H9 (cell line): ENCODE measurements around the gene CEP250. TPM values are rescaled to one million over a fixed set of nuclear protein-coding genes. Genes with fewer than 3 reads are reported as not detected.

Experiments used
- DNase-seq: peaks from one replicate; pipeline ENCODE4 v3.0.0-alpha.2; 2017
- H2AFZ ChIP-seq: one replicate; pipeline ENCODE4 v1.6.1; 2013; ENCODE audit warnings: mild to moderate bottlenecking, low read length, control low read depth, moderate library complexity
- H2AK5ac ChIP-seq: 2 replicates; pipeline ENCODE4 v1.6.1; 2013; ENCODE audit warnings: low read length, control low read depth, mixed read lengths; ENCODE audit not compliant: insufficient read length
- H2BK120ac ChIP-seq: one replicate; pipeline ENCODE4 v1.6.1; 2013; ENCODE audit warnings: low read depth, mild to moderate bottlenecking, low read length, control low read depth, inconsistent platforms; ENCODE audit not compliant: poor library complexity, severe bottlenecking
- H2BK12ac ChIP-seq: 2 replicates; pipeline ENCODE4 v1.6.1; 2013; ENCODE audit warnings: low read length, control low read depth, mixed read lengths, low read depth; ENCODE audit not compliant: insufficient read length
- H2BK15ac ChIP-seq: 2 replicates; pipeline ENCODE4 v1.6.1; 2013; ENCODE audit warnings: low read depth, low read length, control low read depth
- H2BK20ac ChIP-seq: one replicate; pipeline ENCODE4 v1.6.1; 2013; ENCODE audit warnings: low read depth, mild to moderate bottlenecking, low read length, control low read depth, inconsistent platforms; ENCODE audit not compliant: poor library complexity, severe bottlenecking
- H2BK5ac ChIP-seq: 2 replicates; pipeline ENCODE4 v1.6.1; 2013; ENCODE audit warnings: low read length, control low read depth, mixed read lengths; ENCODE audit not compliant: insufficient read length
- H3K14ac ChIP-seq: 2 replicates; pipeline ENCODE4 v1.6.1; 2013; ENCODE audit warnings: low read length, control low read depth; ENCODE audit not compliant: insufficient read depth
- H3K18ac ChIP-seq: 2 replicates; pipeline ENCODE4 v1.6.1; 2013; ENCODE audit warnings: low read depth, mild to moderate bottlenecking, mixed read lengths, low read length, control low read depth; ENCODE audit not compliant: insufficient read length
- H3K23ac ChIP-seq: 2 replicates; pipeline ENCODE4 v1.6.1; 2013; ENCODE audit warnings: low read length, control low read depth, mixed read lengths, low read depth; ENCODE audit not compliant: insufficient read length
- H3K23me2 ChIP-seq: 2 replicates; pipeline ENCODE4 v1.6.1; 2013; ENCODE audit warnings: low read depth, mild to moderate bottlenecking, mixed read lengths, low read length, control low read depth; ENCODE audit not compliant: insufficient read length, poor library complexity, severe bottlenecking
- H3K27ac ChIP-seq: 2 replicates; pipeline ENCODE4 v1.5.1; 2013; ENCODE audit warnings: low read length, control low read depth, mixed read lengths, low read depth; ENCODE audit not compliant: insufficient read length
- H3K27me3 ChIP-seq: 2 replicates; pipeline ENCODE4 v1.6.1; 2013; ENCODE audit warnings: low read length, control low read depth, inconsistent platforms; ENCODE audit not compliant: insufficient read depth
- H3K4ac ChIP-seq: 2 replicates; pipeline ENCODE4 v1.6.1; 2013; ENCODE audit warnings: low read depth, mild to moderate bottlenecking, control low read depth, inconsistent platforms, low read length, moderate library complexity
- H3K4me1 ChIP-seq: 2 replicates; pipeline ENCODE4 v1.6.1; 2013; ENCODE audit warnings: low read length, control low read depth, inconsistent platforms; ENCODE audit not compliant: insufficient read depth
- H3K4me2 ChIP-seq: 2 replicates; pipeline ENCODE4 v1.6.1; 2013; ENCODE audit warnings: low read length, control low read depth, mixed read lengths; ENCODE audit not compliant: insufficient read length, insufficient read depth
- H3K56ac ChIP-seq: 2 replicates; pipeline ENCODE4 v1.6.1; 2013; ENCODE audit warnings: low read depth, mild to moderate bottlenecking, mixed read lengths, low read length, control low read depth; ENCODE audit not compliant: insufficient read length
- H3K79me1 ChIP-seq: 2 replicates; pipeline ENCODE4 v1.6.1; 2013; ENCODE audit warnings: low read depth, mild to moderate bottlenecking, moderate library complexity, low read length, control low read depth, inconsistent platforms; ENCODE audit not compliant: insufficient read depth, poor library complexity, severe bottlenecking
- H3K79me2 ChIP-seq: 2 replicates; pipeline ENCODE4 v1.6.1; 2013; ENCODE audit warnings: low read length, control low read depth, inconsistent platforms; ENCODE audit not compliant: insufficient read depth
- H3K9ac ChIP-seq: 2 replicates; pipeline ENCODE4 v1.6.1; 2013; ENCODE audit warnings: low read length, control low read depth, mixed read lengths; ENCODE audit not compliant: insufficient read length; ENCODE audit errors: extremely low read depth
- H3K9me3 ChIP-seq: one replicate; pipeline ENCODE4 v1.6.1; 2013; ENCODE audit warnings: low read depth, low read length, inconsistent platforms; ENCODE audit not compliant: control insufficient read depth
- H3T11ph ChIP-seq: one replicate; pipeline ENCODE4 v1.6.1; 2013; ENCODE audit warnings: mild to moderate bottlenecking, low read length, control low read depth, inconsistent platforms
- H4K20me1 ChIP-seq: one replicate; pipeline ENCODE4 v1.6.1; 2013; ENCODE audit not compliant: control insufficient read depth, insufficient read length, insufficient read depth
- H4K5ac ChIP-seq: 2 replicates; pipeline ENCODE4 v1.6.1; 2013; ENCODE audit warnings: low read depth, mild to moderate bottlenecking, mixed read lengths, low read length, control low read depth; ENCODE audit not compliant: insufficient read length
- H4K8ac ChIP-seq: replicated peaks from 2 replicates; pipeline ENCODE4 v1.6.1; 2013; ENCODE audit warnings: low read length, control low read depth, mixed read lengths, low read depth; ENCODE audit not compliant: insufficient read length
- H4K91ac ChIP-seq: 2 replicates; pipeline ENCODE4 v1.6.1; 2013; ENCODE audit warnings: low read depth, mild to moderate bottlenecking, moderate library complexity, mixed read lengths, low read length, control low read depth; ENCODE audit not compliant: insufficient read length
- H3K27ac Mint-ChIP-seq, 3 experiments: 2 replicates in 2 of 3; 3 replicates in 1 of 3; pipeline ENCODE4 v1.8.0; 2020 to 2021; ENCODE audit warnings: mixed read lengths in 3 of 3, mild to moderate bottlenecking in 1 of 3, moderate library complexity in 1 of 3
- H3K27me3 Mint-ChIP-seq: 2 replicates; pipeline ENCODE4 v1.8.0; 2021; ENCODE audit warnings: low read depth, mild to moderate bottlenecking, moderate library complexity, mixed read lengths
- H3K36me3 Mint-ChIP-seq, 3 experiments: 2 replicates in 2 of 3; 3 replicates in 1 of 3; pipeline ENCODE4 v1.8.0; 2020 to 2021; ENCODE audit warnings: low read depth in 3 of 3, mixed read lengths in 3 of 3; ENCODE audit not compliant: insufficient read depth in 1 of 3
- H3K4me1 Mint-ChIP-seq, 2 experiments: 2 replicates each; pipeline ENCODE4 v1.8.0; 2020; ENCODE audit warnings: mixed read lengths in 2 of 2
- H3K4me3 Mint-ChIP-seq, 2 experiments: 2 replicates in 1 of 2; 3 replicates in 1 of 2; pipeline ENCODE4 v1.8.0; 2020 to 2021; ENCODE audit warnings: mild to moderate bottlenecking in 2 of 2, mixed read lengths in 2 of 2, moderate library complexity in 1 of 2
- H3K9me3 Mint-ChIP-seq, 2 experiments: 2 replicates in 1 of 2; 3 replicates in 1 of 2; pipeline ENCODE4 v1.8.0; 2020; ENCODE audit warnings: mild to moderate bottlenecking in 2 of 2, mixed read lengths in 2 of 2, moderate library complexity in 1 of 2
- WGBS: extraction: QIAGEN DNeasy Blood & Tissue Kit; methylation state at CpG from one replicate; pipeline ENCODE4 v1.1.7; 2013; ENCODE audit warnings: missing lambda C conversion rate, low lambda C conversion rate, mixed read lengths; ENCODE audit not compliant: insufficient read length; ENCODE audit errors: extremely low coverage; 5-methylcytosine and 5-hydroxymethylcytosine counted together
- total RNA-seq: library from RNA; stranded (reverse); gene quantifications from 2 replicates; pipeline ENCODE4 v1.2.1, GENCODE V29; 2021
- TF ChIP-seq, protein P1 (sequence below): fragments of 200-600 bp; sonication (generic); conservative IDR thresholded peaks from 3 replicates; pipeline ENCODE4 v1.8.0; 2021; ENCODE audit warnings: antibody characterized with exemption, mild to moderate bottlenecking

Gene CEP250
- total RNA-seq, 1 experiment from 2014 or later: 29.8 TPM

DNA sequence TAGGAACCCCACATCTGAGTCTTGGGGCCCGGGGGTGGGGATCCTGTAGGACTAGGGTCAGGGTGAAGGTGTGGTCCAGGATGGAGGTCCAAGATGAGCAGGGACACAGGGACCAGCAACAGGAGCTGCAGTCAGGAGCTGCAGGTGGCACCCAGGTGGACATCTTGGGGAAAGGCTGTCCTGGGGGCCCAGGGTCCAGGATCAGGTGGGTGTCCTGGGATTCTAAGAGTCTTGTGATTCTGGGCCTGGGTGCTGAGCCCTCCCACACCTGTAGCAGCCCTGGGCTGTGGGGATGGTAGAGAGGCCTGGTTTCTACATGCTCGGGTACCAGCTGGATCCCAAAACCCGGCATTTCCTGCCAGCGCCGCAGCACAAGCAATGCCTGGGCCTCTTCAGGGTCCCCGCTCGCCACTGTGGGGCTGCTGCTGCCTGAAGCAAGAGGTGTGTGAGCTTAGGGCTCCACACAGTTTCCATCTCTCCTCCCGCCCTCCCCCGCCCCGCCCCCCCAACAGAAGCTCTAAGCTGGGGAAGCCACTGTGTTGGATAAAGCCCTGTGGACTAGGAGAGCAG, 107.2 kb downstream of the CEP250 start:
- no peak overlapping the region for H2AK5ac ChIP-seq
- H3K23ac ChIP-seq: no peak overlapping the region
- no peak overlapping the region for H3K56ac ChIP-seq
- no peak overlapping the region for H3K4ac ChIP-seq
- no peak overlapping the region for H2BK120ac ChIP-seq
- H3K4me1 Mint-ChIP-seq: peaks cover 7 to 13% of the 10 kb centered on the region in 2 experiments
- no peaks in the 10 kb centered on the region for H3K9me3 ChIP-seq
- peaks cover 3% of the 10 kb centered on the region for H3K27me3 Mint-ChIP-seq
- H4K5ac ChIP-seq: no peak overlapping the region
- TF ChIP-seq, protein P1, sequence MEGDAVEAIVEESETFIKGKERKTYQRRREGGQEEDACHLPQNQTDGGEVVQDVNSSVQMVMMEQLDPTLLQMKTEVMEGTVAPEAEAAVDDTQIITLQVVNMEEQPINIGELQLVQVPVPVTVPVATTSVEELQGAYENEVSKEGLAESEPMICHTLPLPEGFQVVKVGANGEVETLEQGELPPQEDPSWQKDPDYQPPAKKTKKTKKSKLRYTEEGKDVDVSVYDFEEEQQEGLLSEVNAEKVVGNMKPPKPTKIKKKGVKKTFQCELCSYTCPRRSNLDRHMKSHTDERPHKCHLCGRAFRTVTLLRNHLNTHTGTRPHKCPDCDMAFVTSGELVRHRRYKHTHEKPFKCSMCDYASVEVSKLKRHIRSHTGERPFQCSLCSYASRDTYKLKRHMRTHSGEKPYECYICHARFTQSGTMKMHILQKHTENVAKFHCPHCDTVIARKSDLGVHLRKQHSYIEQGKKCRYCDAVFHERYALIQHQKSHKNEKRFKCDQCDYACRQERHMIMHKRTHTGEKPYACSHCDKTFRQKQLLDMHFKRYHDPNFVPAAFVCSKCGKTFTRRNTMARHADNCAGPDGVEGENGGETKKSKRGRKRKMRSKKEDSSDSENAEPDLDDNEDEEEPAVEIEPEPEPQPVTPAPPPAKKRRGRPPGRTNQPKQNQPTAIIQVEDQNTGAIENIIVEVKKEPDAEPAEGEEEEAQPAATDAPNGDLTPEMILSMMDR: no peak
- H2BK20ac ChIP-seq: no peak overlapping the region
- H4K8ac ChIP-seq: no peak overlapping the region
- H2BK12ac ChIP-seq: no peak overlapping the region
- H3K18ac ChIP-seq: no peak overlapping the region
- H2AFZ ChIP-seq: no peak overlapping the region
- WGBS: no CpG with 5 or more reads among the region's 10 CpGs
- H3K27ac Mint-ChIP-seq: no peak overlapping the region
- H4K91ac ChIP-seq: no peak overlapping the region
- H3K4me3 Mint-ChIP-seq: no peak overlapping the region
- no peak overlapping the region for H3K14ac ChIP-seq
- no peak overlapping the region for H2BK15ac ChIP-seq
- no peaks in the 10 kb centered on the region for H3K79me2 ChIP-seq
- no peaks in the 10 kb centered on the region for H3K4me1 ChIP-seq
- H3T11ph ChIP-seq: no peak overlapping the region
- H3K9ac ChIP-seq: no peak overlapping the region
- no peaks in the 10 kb centered on the region for H3K9me3 Mint-ChIP-seq
- no peak overlapping the region for H3K27ac ChIP-seq
- peaks cover 8 to 12% (median 12%) of the 10 kb centered on the region in 3 experiments for H3K36me3 Mint-ChIP-seq
- no peaks in the 10 kb centered on the region for H3K27me3 ChIP-seq
- no peaks in the 10 kb centered on the region for H4K20me1 ChIP-seq
- H3K23me2 ChIP-seq: no peaks in the 10 kb centered on the region
- no peak overlapping the region for H3K4me2 ChIP-seq
- no peak for DNase-seq
- no peaks in the 10 kb centered on the region for H3K79me1 ChIP-seq
- H2BK5ac ChIP-seq: no peak overlapping the region
